PC-9 (cell line): ENCODE data around the gene PCSK5.

Experiments used
- EZH2 ChIP-seq: fragments of 200-600 bp; sonication (generic); IDR thresholded peaks from 2 replicates; pipeline ENCODE4 v1.8.0; 2017; ENCODE audit warnings: antibody characterized with exemption, low read depth
- TF ChIP-seq, protein P1 (sequence below): fragments of 200-600 bp; sonication (generic); conservative IDR thresholded peaks from 2 replicates; pipeline ENCODE4 v1.6.1; 2017; ENCODE audit warnings: mixed run types, antibody characterized with exemption, mild to moderate bottlenecking, moderate library complexity

DNA sequence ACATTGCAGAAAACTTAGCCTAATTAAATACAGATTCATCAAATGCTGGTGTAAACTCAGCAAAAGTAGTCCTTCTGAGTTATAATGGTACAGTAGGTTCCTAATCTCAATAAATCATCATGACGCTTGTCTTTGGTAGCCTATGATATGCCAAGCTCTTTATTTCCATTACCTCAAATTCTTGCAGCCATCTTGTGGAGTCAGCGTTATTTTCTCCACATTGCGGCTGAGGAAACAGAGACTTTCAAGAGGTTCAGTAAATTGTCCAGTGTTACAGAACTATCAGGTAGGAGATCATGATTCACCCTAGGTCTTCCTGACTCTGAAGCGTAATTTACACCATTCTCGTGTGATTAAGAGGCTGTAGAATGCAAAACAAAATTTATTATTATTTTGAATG is 237.2 kb downstream of the PCSK5 start:
- TF ChIP-seq, protein P1, sequence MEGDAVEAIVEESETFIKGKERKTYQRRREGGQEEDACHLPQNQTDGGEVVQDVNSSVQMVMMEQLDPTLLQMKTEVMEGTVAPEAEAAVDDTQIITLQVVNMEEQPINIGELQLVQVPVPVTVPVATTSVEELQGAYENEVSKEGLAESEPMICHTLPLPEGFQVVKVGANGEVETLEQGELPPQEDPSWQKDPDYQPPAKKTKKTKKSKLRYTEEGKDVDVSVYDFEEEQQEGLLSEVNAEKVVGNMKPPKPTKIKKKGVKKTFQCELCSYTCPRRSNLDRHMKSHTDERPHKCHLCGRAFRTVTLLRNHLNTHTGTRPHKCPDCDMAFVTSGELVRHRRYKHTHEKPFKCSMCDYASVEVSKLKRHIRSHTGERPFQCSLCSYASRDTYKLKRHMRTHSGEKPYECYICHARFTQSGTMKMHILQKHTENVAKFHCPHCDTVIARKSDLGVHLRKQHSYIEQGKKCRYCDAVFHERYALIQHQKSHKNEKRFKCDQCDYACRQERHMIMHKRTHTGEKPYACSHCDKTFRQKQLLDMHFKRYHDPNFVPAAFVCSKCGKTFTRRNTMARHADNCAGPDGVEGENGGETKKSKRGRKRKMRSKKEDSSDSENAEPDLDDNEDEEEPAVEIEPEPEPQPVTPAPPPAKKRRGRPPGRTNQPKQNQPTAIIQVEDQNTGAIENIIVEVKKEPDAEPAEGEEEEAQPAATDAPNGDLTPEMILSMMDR, result no peak
- TF ChIP-seq EZH2, result no peak
